GM18858 (cell line): ENCODE results near the gene SCN3B.

Experiments
- ATAC-seq: cut with Tn5 transposase; IDR thresholded peaks from one replicate; pipeline ENCODE4 v1.9.1; 2021; ENCODE audit not compliant: unreplicated experiment

Gene SCN3B

GRCh38 chr11:123654566-123655081 is at the start of gene SCN3B:
SCN3B (minus strand) TSS chr11:123654624; CDS start chr11:123653801, 823 bp downstream.
- ATAC-seq: no peak

GRCh38 chr11:123702696-123703095 is 48.3 kb upstream of the SCN3B start:
- ATAC-seq: no peak

- ATAC-seq: no peak
Observed at GRCh38 chr11:123702139-123702538, 47.7 kb upstream of the SCN3B start.

GRCh38 chr11:123700772-123701171 is 46.3 kb upstream of the SCN3B start:
- no peak for ATAC-seq

GRCh38 chr11:123698546-123699127 is 44.2 kb upstream of the SCN3B start:
- no peak for ATAC-seq

GRCh38 chr11:123696183-123696582 is 41.8 kb upstream of the SCN3B start:
- no peak for ATAC-seq

GRCh38 chr11:123695231-123695630 is 40.8 kb upstream of the SCN3B start:
- no peak for ATAC-seq

GRCh38 chr11:123694551-123694950 is 40.1 kb upstream of the SCN3B start:
- ATAC-seq: no peak

- ATAC-seq: no peak
Observed at GRCh38 chr11:123692961-123693360, 38.5 kb upstream of the SCN3B start.

GRCh38 chr11:123690485-123690884 is 36.1 kb upstream of the SCN3B start:
- no peak for ATAC-seq

- ATAC-seq: no peak
Observed at GRCh38 chr11:123684601-123685000, 30.2 kb upstream of the SCN3B start.

GRCh38 chr11:123683428-123684170 is 29.2 kb upstream of the SCN3B start:
- ATAC-seq: no peak

GRCh38 chr11:123682696-123683410 is 28.4 kb upstream of the SCN3B start:
- no peak for ATAC-seq

GRCh38 chr11:123681030-123681429 is 26.6 kb upstream of the SCN3B start:
- no peak for ATAC-seq

GRCh38 chr11:123678246-123678645 is 23.8 kb upstream of the SCN3B start:
- ATAC-seq: no peak

GRCh38 chr11:123677510-123677909 is 23.1 kb upstream of the SCN3B start:
- ATAC-seq: no peak

- no peak for ATAC-seq
Observed at GRCh38 chr11:123674297-123674696, 19.9 kb upstream of the SCN3B start.

- ATAC-seq: no peak
Observed at GRCh38 chr11:123672568-123672967, 18.1 kb upstream of the SCN3B start.

- ATAC-seq: no peak
Observed at GRCh38 chr11:123671534-123671933, 17.1 kb upstream of the SCN3B start.

- no peak for ATAC-seq
Observed at GRCh38 chr11:123670081-123670480, 15.7 kb upstream of the SCN3B start.

- ATAC-seq: no peak
Observed at GRCh38 chr11:123665306-123665705, 10.9 kb upstream of the SCN3B start.

- peak; percentile 88 for ATAC-seq
Observed at GRCh38 chr11:123659965-123660364, 5.5 kb upstream of the SCN3B start.
